Measurements from ENCODE around the gene YJU2. TPM values are rescaled to one million over a fixed set of nuclear protein-coding genes. Genes with fewer than 3 reads are reported as not detected.
"Not testable (repeated sequence)": the region's sequence is repeated elsewhere in the genome, so short reads cannot be mapped to it uniquely, and the experiment has no call there.

YJU2 gene
- total RNA-seq, 4 donors from 2014 or later = 23.4 to 33.6 (median 28.3) TPM

GRCh38 chr19:4284176-4284958 is 37.5 kb downstream of the YJU2 start:
- DNase-seq (ENCODE audit: low spot score in 2 of 2) = no peak
- TF ChIP-seq CTCF (IDR thresholded peaks at IDR 0.05) (no peak), POLR2A (IDR thresholded peaks at IDR 0.05) (no peak)
- no peak overlapping the region for H3K4me3 ChIP-seq (ENCODE audit: low read depth, poor library complexity, severe bottlenecking)
- intact Hi-C loops (cut with DNase I; ENCODE audit: low total_unique reads) = no loop called here
- 38 to 45% methylated on average over 20 of the region's 20 CpGs for WGBS, 2 donors

GRCh38 chr19:4284974-4285373 is 38.1 kb downstream of the YJU2 start:
- no peak for TF ChIP-seq CTCF (IDR thresholded peaks at IDR 0.05)
- TF ChIP-seq POLR2A (IDR thresholded peaks at IDR 0.05) = no peak
- no peak for DNase-seq (ENCODE audit: low spot score in 2 of 2)
- intact Hi-C loops (cut with DNase I; ENCODE audit: low total_unique reads) = no loop called here
- 45 to 62% methylated on average over 6 of the region's 6 CpGs for WGBS, 2 donors
- H3K4me3 ChIP-seq (ENCODE audit: low read depth, poor library complexity, severe bottlenecking) = no peak overlapping the region

- 83% methylated on average over 4 of the region's 4 CpGs for WGBS, 2 donors
- H3K4me3 ChIP-seq (ENCODE audit: low read depth, poor library complexity, severe bottlenecking); intact Hi-C loops (cut with DNase I; ENCODE audit: low total_unique reads); DNase-seq (ENCODE audit: low spot score in 2 of 2): not testable (repeated sequence)
Observed at GRCh38 chr19:4286141-4286540, 39.3 kb downstream of the YJU2 start.

- intact Hi-C loops (cut with DNase I; ENCODE audit: low total_unique reads) = no loop called here
- WGBS, 2 donors = 76 to 84% methylated on average over 16 of the region's 16 CpGs
- no peak for DNase-seq (ENCODE audit: low spot score in 2 of 2)
- H3K4me3 ChIP-seq (ENCODE audit: low read depth, poor library complexity, severe bottlenecking) = no peak overlapping the region
- TF ChIP-seq POLR2A (IDR thresholded peaks at IDR 0.05) (no peak), CTCF (IDR thresholded peaks at IDR 0.05) (no peak)
Observed at GRCh38 chr19:4288091-4288777, 41.4 kb downstream of the YJU2 start.

- intact Hi-C loops (cut with DNase I; ENCODE audit: low total_unique reads) = no loop called here
- no peak for DNase-seq (ENCODE audit: low spot score in 2 of 2)
- H3K4me3 ChIP-seq (ENCODE audit: low read depth, poor library complexity, severe bottlenecking) = no peak overlapping the region
- TF ChIP-seq POLR2A (IDR thresholded peaks at IDR 0.05) (no peak), CTCF (IDR thresholded peaks at IDR 0.05) (no peak)
- 72 to 86% methylated on average over 8 of the region's 8 CpGs for WGBS, 2 donors
Observed at GRCh38 chr19:4291184-4291732, 44.4 kb downstream of the YJU2 start.

GRCh38 chr19:4292515-4292914 is 45.6 kb downstream of the YJU2 start:
- H3K4me3 ChIP-seq (ENCODE audit: low read depth, poor library complexity, severe bottlenecking) = no peak overlapping the region
- TF ChIP-seq CTCF (IDR thresholded peaks at IDR 0.05) = no peak
- intact Hi-C loops (cut with DNase I; ENCODE audit: low total_unique reads) = no loop called here
- DNase-seq (ENCODE audit: low spot score in 2 of 2) = no peak
- 85% methylated on average over 15 of the region's 15 CpGs for WGBS, 2 donors

All from lower leg skin (tissue), 4 donors.